Skeletal muscle cell (primary cell): ENCODE results near the gene METRN.

Experiments
- DNase-seq: peaks from one replicate; pipeline ENCODE4 v3.0.0-alpha.2; 2010; ENCODE audit warnings: low read depth
- H3K4me3 ChIP-seq: 2 replicates; pipeline ENCODE4 v1.5.1; 2011; ENCODE audit warnings: low read depth, mild to moderate bottlenecking, control low read depth, low read length, moderate library complexity

Gene METRN

DNA sequence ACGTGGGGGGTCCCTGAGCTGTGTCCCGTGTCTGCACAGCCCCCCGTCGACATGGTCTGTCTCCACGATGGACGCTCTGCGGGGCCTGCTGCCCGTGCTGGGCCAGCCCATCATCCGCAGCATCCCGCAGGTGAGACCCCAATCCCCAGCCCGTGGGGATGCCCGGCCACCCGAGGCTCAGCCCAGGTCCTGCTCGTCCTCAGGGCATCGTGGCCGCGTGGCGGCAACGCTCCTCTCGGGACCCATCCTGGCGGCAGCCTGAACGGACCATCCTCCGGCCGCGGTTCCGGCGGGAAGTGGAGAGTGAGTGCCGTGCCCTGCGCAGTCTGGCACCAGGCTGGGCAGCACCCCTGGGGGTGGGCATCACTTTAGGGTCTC is 50.6 kb downstream of the METRN start:
- no peak overlapping the region for H3K4me3 ChIP-seq
- no peak for DNase-seq

- H3K4me3 ChIP-seq, result no peak overlapping the region
These were observed 51.3 kb downstream of the METRN start for GRCh38 chr16:766008-766819.

GRCh38 chr16:766820-767640 is 52.1 kb downstream of the METRN start:
- DNase-seq, result no peak
- H3K4me3 ChIP-seq, result no peak overlapping the region

More at GRCh38 chr16:766008-766819, 51.3 kb downstream of the METRN start:
- no peak for DNase-seq

DNA sequence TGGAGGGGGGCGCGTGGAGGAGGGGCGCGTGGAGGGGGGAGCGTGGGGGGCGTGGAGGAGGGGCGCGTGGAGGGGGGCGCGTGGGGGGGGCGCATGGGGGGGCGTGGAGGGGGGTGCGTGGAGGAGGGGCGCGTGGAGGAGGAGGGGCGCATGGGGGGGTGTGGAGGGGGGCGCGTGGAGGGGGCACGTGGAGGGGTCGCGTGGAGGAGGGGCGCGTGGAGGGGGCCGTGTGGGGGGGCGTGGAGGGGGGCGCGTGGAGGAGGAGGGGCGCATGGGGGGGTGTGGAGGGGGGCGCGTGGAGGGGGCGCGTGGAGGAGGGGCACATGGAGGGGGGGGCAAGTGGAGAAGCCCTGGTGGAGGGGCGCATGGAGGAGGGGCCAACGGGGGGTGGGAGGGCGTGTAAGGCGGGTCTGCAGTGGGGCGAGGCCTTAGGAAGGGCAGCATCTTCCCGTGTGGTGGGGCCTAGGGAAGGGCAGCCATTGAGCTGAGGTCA is 52.9 kb downstream of the METRN start:
- H3K4me3 ChIP-seq, result no peak overlapping the region
- DNase-seq, result no peak

- H3K4me3 ChIP-seq, result no peak overlapping the region
- no peak for DNase-seq
These were observed 53.5 kb downstream of the METRN start for GRCh38 chr16:768428-768827.
